HEK293 (cell line): Measurements from ENCODE around the gene TMEM131L.

ENCODE experiments used
- CTCF ChIA-PET: fragments of 350-600 bp; formaldehyde crosslinking; extraction: SDS; loops from one replicate; lab custom pipeline; 2021; ENCODE audit warnings: antibody characterized with exemption; lab: Yijun Ruan, JAX
- POLR2A ChIA-PET: fragments of 300-600 bp; formaldehyde crosslinking; extraction: SDS; loops from one replicate; lab custom pipeline; 2020; ENCODE audit warnings: antibody characterized with exemption, inconsistent platforms; lab: Yijun Ruan, JAX
- H3K27ac ChIP-seq: fragments of 200-500 bp; sonication (Bioruptor generic); 2 replicates; pipeline ENCODE4 v1.5.1; 2014; ENCODE audit warnings: low read depth, low read length, control low read depth, inconsistent platforms; ENCODE audit errors: extremely low read depth
- H3K36me3 ChIP-seq, 2 experiments: fragments of 200-500 bp in 1 of 2; sonication (Bioruptor generic) in 1 of 2; 1 replicate in 1 of 2; 2 replicates in 1 of 2; pipeline ENCODE4 v1.5.1; 2014 to 2017; ENCODE audit warnings: inconsistent platforms in 2 of 2, low read length in 2 of 2; ENCODE audit not compliant: control insufficient read depth in 2 of 2, insufficient read depth in 1 of 2
- H3K4me1 ChIP-seq: fragments of 200-500 bp; sonication (Bioruptor generic); 2 replicates; pipeline ENCODE4 v1.5.1; 2014; ENCODE audit warnings: mild to moderate bottlenecking, low read length, inconsistent platforms; ENCODE audit not compliant: control insufficient read depth, insufficient read depth
- H3K4me3 ChIP-seq: 2 replicates; pipeline ENCODE4 v1.5.1; 2011; ENCODE audit warnings: low read depth, mild to moderate bottlenecking, control low read depth, low read length, moderate library complexity
- H3K9me3 ChIP-seq: fragments of 200-500 bp; sonication (Bioruptor generic); 2 replicates; pipeline ENCODE4 v1.5.1; 2014; ENCODE audit warnings: low read depth, low read length, inconsistent platforms; ENCODE audit not compliant: control insufficient read depth, insufficient read depth
- OVOL3 ChIP-seq: fragments of 450-650 bp; formaldehyde crosslinking; IDR thresholded peaks from 2 replicates; pipeline ENCODE4 v1.5.1; 2016; ENCODE audit warnings: missing biosample characterization, missing genetic modification characterization
- SP7 ChIP-seq: fragments of 450-650 bp; formaldehyde crosslinking; IDR thresholded peaks from 2 replicates; pipeline ENCODE4 v1.5.1; 2016; ENCODE audit warnings: missing biosample characterization, missing genetic modification characterization
- ZBTB17 ChIP-seq: fragments of 450-650 bp; formaldehyde crosslinking; IDR thresholded peaks from 2 replicates; pipeline ENCODE4 v1.5.1; 2016; ENCODE audit warnings: missing biosample characterization, missing genetic modification characterization
- ZNF169 ChIP-seq: fragments of 450-650 bp; formaldehyde crosslinking; IDR thresholded peaks from 2 replicates; pipeline ENCODE4 v1.5.1; 2016; ENCODE audit warnings: missing biosample characterization, missing genetic modification characterization
- ZNF221 ChIP-seq: fragments of 450-650 bp; formaldehyde crosslinking; IDR thresholded peaks from 2 replicates; pipeline ENCODE4 v1.5.1; 2017; ENCODE audit warnings: missing biosample characterization, missing genetic modification characterization, borderline replicate concordance
- ZNF366 ChIP-seq: fragments of 450-650 bp; formaldehyde crosslinking; conservative IDR thresholded peaks from 2 replicates; pipeline ENCODE4 v1.5.1; 2016; ENCODE audit warnings: missing biosample characterization, missing genetic modification characterization
- ZNF629 ChIP-seq: fragments of 450-650 bp; formaldehyde crosslinking; IDR thresholded peaks from 2 replicates; pipeline ENCODE4 v1.5.1; 2017; ENCODE audit warnings: missing biosample characterization, missing genetic modification characterization
- ZNF664 ChIP-seq: fragments of 450-650 bp; formaldehyde crosslinking; IDR thresholded peaks from 2 replicates; pipeline ENCODE4 v1.5.1; 2016; ENCODE audit warnings: missing biosample characterization, missing genetic modification characterization
- ZNF776 ChIP-seq: fragments of 450-650 bp; formaldehyde crosslinking; IDR thresholded peaks from 2 replicates; pipeline ENCODE4 v1.5.0; 2017; ENCODE audit warnings: missing biosample characterization, missing genetic modification characterization, borderline replicate concordance
- TF ChIP-seq, protein P1 (sequence below): fragments of 450-650 bp; formaldehyde crosslinking; IDR thresholded peaks from 2 replicates; pipeline ENCODE4 v1.5.1; 2016; ENCODE audit warnings: missing biosample characterization, missing genetic modification characterization
- TF ChIP-seq, protein P2 (sequence below): fragments of 450-650 bp; formaldehyde crosslinking; IDR thresholded peaks from 2 replicates; pipeline ENCODE4 v1.5.1; 2016; ENCODE audit warnings: missing biosample characterization, missing genetic modification characterization
- TF ChIP-seq, protein P3 (sequence below): fragments of 450-650 bp; formaldehyde crosslinking; IDR thresholded peaks from 2 replicates; pipeline ENCODE4 v1.5.1; 2017; ENCODE audit warnings: missing biosample characterization, mild to moderate bottlenecking, missing genetic modification characterization, moderate library complexity
- TF ChIP-seq, protein P4 (sequence below): fragments of 450-650 bp; formaldehyde crosslinking; IDR thresholded peaks from 2 replicates; pipeline ENCODE4 v1.5.1; 2016; ENCODE audit warnings: missing biosample characterization, missing genetic modification characterization, borderline replicate concordance
- TF ChIP-seq, protein P5 (sequence below): fragments of 450-650 bp; formaldehyde crosslinking; IDR thresholded peaks from 2 replicates; pipeline ENCODE4 v1.5.1; 2016; ENCODE audit warnings: missing biosample characterization, missing genetic modification characterization

TMEM131L gene

DNA sequence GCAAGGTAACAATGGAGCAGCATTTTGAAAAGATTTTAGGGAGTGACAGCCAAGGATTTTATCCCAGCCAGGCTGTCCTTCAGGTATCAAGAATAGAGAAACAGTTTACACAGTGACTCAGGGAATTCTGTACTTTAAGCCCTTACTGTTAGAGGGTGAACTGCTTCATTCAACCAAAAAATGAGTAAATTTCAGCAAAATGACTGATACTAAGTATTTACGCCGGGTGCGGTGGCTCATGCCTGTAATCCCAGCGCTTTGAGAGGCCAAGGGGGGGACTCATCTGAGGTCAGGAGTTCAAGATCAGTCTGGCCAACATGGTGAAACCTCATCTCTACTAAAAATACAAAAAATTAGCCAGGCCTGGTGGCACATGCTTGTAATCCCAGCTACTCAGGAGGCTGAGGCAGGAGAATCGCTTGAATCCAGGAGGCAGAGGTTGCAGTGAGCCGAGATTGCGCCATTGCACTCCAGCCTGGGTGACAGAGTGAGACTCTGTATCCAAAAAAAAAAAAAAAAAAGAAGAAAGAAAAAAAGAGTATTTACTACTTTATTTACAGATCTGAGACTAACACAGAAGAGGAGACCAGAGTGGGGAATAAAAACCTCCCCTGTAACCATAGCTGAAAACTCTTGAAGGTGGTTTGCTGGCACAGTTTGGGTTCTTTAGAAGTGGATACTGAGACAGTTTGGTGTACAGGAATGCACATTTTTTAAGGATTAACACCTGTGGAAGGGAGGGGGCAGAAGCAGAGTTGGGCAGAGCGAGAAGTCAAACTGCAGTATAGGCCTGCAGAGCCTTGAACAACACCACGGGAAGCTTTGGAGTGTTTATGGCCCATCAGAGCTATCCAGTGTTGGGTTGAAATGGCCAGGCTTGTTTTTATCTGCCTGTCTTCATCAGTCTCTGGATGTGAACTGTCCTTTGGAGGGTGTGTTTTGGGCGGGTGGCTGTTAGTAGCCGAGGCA, 40.5 kb downstream of the TMEM131L start:
- CTCF ChIA-PET, result interaction anchor here (0.5 kb wide), 1 partner anchor 31 kb away, joined by 8 read pairs; no protein-coding TSS in a partner anchor
- no peak for TF ChIP-seq ZNF776 (tag by site-specific recombination)
- no peak for TF ChIP-seq ZNF366
- no peak for TF ChIP-seq ZNF221 (tag by site-specific recombination)
- TF ChIP-seq, protein P1, sequence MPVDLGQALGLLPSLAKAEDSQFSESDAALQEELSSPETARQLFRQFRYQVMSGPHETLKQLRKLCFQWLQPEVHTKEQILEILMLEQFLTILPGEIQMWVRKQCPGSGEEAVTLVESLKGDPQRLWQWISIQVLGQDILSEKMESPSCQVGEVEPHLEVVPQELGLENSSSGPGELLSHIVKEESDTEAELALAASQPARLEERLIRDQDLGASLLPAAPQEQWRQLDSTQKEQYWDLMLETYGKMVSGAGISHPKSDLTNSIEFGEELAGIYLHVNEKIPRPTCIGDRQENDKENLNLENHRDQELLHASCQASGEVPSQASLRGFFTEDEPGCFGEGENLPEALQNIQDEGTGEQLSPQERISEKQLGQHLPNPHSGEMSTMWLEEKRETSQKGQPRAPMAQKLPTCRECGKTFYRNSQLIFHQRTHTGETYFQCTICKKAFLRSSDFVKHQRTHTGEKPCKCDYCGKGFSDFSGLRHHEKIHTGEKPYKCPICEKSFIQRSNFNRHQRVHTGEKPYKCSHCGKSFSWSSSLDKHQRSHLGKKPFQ (tag by site-specific recombination), result no peak
- TF ChIP-seq OVOL3, result no peak
- no peak for TF ChIP-seq ZNF664 (tag by site-specific recombination)
- TF ChIP-seq, protein P2, sequence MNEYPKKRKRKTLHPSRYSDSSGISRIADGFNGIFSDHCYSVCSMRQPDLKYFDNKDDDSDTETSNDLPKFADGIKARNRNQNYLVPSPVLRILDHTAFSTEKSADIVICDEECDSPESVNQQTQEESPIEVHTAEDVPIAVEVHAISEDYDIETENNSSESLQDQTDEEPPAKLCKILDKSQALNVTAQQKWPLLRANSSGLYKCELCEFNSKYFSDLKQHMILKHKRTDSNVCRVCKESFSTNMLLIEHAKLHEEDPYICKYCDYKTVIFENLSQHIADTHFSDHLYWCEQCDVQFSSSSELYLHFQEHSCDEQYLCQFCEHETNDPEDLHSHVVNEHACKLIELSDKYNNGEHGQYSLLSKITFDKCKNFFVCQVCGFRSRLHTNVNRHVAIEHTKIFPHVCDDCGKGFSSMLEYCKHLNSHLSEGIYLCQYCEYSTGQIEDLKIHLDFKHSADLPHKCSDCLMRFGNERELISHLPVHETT (tag by site-specific recombination), result no peak
- TF ChIP-seq ZBTB17 (tag by site-specific recombination), result no peak
- TF ChIP-seq, protein P3, sequence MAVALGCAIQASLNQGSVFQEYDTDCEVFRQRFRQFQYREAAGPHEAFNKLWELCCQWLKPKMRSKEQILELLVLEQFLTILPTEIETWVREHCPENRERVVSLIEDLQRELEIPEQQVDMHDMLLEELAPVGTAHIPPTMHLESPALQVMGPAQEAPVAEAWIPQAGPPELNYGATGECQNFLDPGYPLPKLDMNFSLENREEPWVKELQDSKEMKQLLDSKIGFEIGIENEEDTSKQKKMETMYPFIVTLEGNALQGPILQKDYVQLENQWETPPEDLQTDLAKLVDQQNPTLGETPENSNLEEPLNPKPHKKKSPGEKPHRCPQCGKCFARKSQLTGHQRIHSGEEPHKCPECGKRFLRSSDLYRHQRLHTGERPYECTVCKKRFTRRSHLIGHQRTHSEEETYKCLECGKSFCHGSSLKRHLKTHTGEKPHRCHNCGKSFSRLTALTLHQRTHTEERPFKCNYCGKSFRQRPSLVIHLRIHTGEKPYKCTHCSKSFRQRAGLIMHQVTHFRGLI (tag by site-specific recombination), result no peak
- Histone ChIP-seq H3K36me3 (peaks cover 0 to 6% of the 10 kb centered on the region in 2 experiments; a peak in 1 of 3 replicates), H3K4me3 (no peak overlapping the region), H3K27ac (no peak overlapping the region), H3K9me3 (no peaks in the 10 kb centered on the region), H3K4me1 (no peaks in the 10 kb centered on the region)
- POLR2A ChIA-PET, result no interaction called here

DNA sequence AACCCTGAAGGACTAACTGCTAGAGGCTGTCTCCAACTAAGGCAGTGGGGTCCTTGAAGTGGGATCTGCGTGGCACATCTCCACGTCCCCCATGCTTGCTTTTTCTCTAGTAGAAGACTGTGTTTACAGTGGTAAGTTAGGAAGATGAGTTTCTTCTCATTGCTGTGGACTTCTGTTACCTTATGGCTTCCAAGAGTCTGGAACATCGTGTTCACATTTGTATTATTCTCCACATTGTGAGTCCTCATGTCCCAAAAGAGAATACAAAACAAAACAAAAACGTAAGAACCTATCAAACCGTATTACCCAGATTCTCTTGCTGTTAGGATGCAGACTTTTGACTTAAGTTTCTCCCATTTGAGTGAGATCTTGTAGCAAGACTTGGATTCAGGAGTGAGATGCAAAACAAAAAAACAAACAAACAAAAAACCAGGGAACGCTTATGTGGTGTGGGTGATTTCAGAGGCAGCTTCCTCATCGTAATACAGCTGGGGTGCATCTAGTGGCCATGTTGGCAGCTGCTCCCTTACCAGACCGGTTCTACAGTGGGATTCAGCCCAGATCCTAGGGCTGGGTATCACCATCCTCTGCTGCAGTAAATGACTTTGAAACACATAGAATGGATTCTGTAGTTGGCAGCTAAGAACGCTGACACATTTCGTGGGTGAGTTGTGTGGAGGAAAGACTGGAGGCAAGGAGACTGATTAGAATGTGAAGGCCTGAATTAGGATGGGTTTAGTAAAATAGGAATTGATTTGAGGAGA, 41.3 kb downstream of the TMEM131L start:
- Histone ChIP-seq H3K4me3 (no peak overlapping the region), H3K4me1 (no peaks in the 10 kb centered on the region; the same call in 1 of the 2 replicates), H3K36me3 (peaks cover 0 to 6% of the 10 kb centered on the region in 2 experiments; a peak in 1 of 3 replicates), H3K9me3 (no peaks in the 10 kb centered on the region), H3K27ac (no peak overlapping the region)
- POLR2A ChIA-PET, result no interaction called here
- CTCF ChIA-PET, result interaction anchor here (0.5 to 1.1 kb wide), 3 partner anchors 32 to 1264 kb away, joined by 3 to 8 read pairs (median 4); no protein-coding TSS in a partner anchor
- no peak for TF ChIP-seq SP7 (tag by site-specific recombination)
- TF ChIP-seq, protein P4, sequence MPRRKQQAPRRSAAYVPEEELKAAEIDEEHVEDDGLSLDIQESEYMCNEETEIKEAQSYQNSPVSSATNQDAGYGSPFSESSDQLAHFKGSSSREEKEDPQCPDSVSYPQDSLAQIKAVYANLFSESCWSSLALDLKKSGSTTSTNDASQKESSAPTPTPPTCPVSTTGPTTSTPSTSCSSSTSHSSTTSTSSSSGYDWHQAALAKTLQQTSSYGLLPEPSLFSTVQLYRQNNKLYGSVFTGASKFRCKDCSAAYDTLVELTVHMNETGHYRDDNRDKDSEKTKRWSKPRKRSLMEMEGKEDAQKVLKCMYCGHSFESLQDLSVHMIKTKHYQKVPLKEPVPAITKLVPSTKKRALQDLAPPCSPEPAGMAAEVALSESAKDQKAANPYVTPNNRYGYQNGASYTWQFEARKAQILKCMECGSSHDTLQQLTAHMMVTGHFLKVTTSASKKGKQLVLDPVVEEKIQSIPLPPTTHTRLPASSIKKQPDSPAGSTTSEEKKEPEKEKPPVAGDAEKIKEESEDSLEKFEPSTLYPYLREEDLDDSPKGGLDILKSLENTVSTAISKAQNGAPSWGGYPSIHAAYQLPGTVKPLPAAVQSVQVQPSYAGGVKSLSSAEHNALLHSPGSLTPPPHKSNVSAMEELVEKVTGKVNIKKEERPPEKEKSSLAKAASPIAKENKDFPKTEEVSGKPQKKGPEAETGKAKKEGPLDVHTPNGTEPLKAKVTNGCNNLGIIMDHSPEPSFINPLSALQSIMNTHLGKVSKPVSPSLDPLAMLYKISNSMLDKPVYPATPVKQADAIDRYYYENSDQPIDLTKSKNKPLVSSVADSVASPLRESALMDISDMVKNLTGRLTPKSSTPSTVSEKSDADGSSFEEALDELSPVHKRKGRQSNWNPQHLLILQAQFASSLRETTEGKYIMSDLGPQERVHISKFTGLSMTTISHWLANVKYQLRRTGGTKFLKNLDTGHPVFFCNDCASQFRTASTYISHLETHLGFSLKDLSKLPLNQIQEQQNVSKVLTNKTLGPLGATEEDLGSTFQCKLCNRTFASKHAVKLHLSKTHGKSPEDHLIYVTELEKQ (tag by site-specific recombination), result no peak
- TF ChIP-seq ZNF169 (tag by site-specific recombination), result no peak
- TF ChIP-seq, protein P5, sequence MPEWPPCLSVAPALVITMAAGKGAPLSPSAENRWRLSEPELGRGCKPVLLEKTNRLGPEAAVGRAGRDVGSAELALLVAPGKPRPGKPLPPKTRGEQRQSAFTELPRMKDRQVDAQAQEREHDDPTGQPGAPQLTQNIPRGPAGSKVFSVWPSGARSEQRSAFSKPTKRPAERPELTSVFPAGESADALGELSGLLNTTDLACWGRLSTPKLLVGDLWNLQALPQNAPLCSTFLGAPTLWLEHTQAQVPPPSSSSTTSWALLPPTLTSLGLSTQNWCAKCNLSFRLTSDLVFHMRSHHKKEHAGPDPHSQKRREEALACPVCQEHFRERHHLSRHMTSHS (tag by site-specific recombination), result no peak
- no peak for TF ChIP-seq ZNF629 (tag by site-specific recombination)
